ENCODE data around the gene ELOF1. TPM values are rescaled to one million over a fixed set of nuclear protein-coding genes. Genes with fewer than 3 reads are reported as not detected.

The ELOF1 gene
- total RNA-seq (2022; extraction: Qiagen RNA extraction) = 97.7 to 116 TPM (median 103 TPM) in 5 replicates

DNA sequence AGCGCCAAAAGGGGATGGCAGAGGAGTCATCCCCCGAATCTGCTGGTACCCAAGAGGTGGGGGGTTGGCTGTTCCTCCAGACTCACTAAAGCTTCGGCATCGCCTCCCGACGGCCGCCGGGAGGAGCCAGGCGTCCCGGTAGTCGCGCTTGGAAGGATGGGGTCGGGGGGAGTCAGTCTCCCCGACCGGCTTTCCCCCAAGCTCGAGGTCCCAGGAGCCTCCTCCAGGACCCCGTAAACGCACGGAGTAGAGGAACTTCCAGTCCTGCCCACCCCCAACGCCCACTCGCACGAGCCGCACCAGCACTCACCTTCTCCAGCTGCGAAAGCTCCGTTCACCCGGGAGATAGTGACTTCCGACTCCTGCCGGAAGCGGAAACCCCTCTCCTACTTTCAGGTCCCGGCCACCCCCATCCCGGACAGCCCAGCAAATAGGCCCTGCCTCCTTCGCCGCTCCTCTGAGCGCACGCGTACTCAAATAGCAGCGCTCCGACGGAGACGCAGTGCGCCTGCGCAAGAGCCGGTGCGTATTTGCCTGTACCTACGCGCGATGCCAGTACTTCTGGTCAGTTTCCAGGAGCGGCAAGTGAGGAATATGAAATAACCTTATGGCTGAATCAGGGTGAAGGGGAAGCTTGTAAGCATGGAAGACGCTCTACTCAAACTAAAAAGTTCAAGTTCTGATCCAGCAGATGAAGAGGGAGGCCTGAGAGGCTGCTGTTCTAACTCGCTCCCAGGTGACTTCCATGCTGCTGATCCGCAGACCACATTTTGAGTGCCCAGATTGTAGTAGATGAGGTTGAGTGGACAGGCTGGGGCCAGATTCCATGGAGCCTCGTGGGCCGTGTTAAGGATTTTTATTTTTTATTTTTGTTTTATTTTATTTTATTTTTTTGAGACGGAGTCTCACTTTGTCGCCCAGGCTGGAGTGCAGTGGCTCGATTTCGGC is at the start of gene ELOF1:
Gene ELOF1 (minus strand): TSS at position 350 of the 948 bp plus-strand sequence. CDS start 4,883 bp downstream, outside the sequence.

DNA sequence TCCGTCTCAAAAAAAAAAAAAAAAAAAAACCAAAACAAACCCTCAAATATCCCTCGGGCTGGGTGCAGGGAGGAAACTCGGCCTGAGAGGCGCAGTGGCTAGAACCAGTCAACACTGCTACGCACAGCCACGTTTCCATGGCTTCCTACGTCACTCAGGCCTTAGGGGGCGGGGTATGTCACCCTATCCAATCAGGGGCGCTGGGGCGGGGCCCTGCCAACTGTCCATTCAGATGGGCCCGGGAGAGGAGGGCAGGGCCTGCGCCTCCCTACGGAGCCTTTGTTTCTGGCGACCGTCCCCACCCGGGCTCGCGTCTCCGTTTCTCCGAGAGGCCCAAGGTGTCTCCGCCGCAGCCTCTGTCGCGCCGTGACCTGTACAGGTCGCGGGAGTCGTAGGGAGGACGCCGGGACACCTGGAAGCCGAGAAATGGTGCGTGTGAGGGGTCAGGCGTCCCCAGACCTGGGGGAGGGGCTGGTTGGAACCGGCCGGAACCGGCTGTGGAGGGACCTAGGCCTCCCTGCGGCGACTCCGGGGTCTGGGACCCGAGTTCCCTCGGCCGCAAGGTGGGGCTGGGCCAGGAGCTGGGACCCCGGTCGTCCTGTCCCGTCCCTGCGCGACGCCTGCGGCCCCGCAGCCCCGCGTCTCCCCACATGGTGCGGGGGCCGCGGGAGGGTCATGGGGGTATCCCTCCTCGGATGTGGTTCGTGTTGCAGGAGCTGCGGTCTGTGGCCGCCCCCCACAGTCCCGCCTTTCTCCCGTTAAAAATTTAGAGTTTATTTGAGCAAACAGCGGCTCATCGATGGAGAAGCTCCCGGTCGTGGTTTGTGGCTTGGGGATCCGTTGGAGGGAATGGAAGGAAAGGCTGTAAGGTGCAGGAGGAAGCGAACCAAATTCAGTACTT is 38.4 kb upstream of the ELOF1 start, which contains the start of gene ZNF627:
Gene ZNF627 (plus strand): TSS at position 282 of the 901 bp plus-strand sequence. CDS start 145 bp downstream, at position 427.

DNA sequence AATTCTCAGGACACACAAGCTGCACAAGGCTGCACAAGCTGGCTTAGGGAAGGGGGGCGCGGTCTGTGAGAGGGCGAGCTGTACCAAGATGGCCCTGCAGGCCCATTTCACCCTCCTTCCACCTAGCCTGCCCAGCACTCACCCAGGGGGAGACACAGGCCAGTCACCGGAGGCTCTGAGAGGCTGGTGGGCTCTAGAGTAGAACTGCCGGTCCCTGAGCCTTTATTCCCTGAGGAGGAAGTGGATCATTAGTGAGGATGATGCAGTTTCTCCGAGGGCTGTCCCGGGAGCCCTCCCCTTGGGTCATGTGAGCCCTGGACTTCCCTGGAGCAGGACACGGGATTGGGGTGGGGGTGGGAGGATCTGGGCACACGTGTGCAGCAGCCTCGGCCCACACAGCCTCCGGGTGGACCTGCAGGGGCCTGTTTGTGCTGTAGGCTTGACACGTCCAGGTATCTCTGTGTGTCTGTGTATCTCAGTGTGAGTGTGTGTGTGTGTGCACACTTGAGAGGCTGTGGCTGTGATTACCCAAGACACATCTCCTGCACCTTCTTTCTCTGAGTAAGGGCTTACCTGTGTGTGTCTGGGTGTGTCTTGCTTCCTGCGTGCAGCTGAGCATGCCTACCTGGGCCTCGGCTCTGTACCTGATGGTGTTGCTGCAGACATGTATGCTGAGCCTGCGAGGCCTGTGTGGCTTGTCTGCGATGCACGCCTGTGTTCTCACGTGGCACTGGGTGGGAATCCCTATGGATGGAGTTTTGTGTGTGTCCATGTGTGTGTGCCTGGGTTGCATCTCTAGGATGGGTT is 18.6 kb upstream of the ELOF1 start, which contains the start of gene ACP5:
Gene ACP5 (minus strand): TSS at position 195 of the 807 bp plus-strand sequence. CDS start 328 bp downstream, outside the sequence.

DNA sequence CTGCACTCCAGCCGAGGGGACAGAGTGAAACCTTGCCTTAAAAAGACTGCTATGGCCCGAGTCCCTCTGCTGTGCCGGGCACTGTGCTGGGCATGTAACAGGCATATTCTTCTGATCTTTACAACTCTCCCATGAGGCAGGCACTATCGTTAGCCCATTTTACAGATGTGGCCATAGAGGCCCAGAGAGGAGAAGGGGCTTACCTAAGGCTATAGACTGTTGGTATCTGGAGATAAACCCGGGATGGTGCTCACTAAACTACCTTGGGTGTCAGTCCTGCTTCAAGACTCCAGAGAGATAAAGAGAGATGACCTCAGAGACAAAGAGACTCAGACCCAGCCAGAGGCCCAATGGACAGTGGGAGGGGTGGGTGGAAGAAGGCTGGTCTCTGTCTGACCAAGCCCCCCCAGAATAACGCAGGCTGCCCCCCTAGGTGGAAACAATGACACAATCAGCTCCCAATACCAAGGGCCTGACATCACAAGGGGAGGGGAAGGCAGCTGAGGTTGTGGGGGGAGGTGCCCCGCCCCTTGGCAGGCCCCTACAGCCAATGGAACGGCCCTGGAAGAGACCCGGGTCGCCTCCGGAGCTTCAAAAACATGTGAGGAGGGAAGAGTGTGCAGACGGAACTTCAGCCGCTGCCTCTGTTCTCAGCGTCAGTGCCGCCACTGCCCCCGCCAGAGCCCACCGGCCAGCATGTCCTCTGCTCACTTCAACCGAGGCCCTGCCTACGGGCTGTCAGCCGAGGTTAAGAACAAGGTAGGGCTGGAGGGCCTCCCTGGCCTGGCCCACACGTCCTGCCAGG is 20.6 kb downstream of the ELOF1 start, which contains the start of gene CNN1:
Gene CNN1 (plus strand): TSS at position 620 of the 805 bp plus-strand sequence. CDS start 77 bp downstream, at position 697.

DNA sequence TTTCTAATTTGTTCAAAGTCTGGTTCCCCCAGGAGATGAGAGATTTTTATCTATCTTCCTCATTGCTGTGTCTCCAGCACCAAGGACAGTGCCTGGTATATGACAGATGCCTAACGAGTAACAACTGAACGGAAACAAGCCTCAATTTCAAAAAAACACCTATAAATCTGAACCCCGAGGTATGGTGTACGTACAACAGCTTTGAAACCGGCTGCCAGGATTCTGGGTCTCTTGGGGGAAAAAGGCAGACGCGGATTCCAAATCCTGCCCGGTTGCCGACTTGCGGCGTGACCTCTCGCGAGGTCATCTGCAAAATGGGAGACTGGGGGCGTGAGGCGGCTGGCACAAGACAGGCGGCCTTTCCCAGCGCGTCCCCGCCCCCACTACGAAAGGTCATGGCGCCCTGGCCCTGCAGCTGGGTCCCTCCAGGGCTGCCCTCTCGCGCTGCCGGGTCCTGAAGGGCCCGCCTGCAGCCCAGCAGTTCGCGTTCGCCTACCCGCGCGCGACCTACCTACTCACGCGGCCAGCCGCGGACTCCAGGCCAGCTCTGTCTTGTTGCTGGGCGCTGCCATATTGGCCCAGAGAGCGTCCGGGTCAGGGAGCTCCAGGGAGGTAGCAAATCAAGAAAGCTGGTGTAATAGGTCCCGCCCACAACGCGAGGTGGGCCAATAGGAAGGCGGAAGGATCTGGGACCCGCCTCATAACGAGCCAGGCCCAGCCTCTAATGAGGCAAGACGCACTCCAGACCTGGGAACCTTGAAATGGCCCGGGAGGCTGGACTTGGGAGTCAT is 30.3 kb downstream of the ELOF1 start, which contains the start of gene ECSIT:
Gene ECSIT (minus strand): TSS at position 584 of the 791 bp plus-strand sequence. CDS start 9,964 bp downstream, outside the sequence.

DNA sequence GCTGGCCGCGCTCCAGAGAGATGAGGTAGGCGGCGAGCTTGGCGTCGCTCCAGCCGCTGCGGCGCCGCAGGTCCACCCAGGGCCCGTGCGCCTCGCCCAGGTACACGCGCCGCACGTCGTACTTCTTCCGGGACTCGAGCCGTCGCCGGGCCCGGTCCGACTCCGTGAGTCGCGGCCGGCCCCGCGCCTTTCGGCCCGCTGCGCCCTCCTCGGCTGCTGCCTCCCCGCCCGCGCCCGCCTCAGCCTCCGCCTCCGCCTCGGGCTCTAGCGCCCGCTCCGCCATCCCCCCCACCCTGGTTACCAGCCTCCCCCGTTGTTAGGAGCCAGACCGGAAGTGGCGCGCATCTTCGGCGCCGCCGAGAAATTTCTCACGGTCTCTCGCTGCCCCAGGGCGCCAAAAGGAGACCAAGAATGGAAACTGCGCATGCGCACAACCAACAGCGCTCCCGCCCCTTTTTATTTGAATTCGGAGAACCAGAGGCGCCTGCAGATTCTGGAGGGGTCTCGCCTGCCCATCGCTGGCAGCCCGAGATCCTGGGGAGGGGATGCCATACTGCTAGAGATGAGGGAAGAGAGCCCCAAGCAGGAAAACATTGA is 53.4 kb downstream of the ELOF1 start, which contains the start of gene ZNF653:
Gene ZNF653 (minus strand): TSS at position 336 of the 597 bp plus-strand sequence. CDS start 53 bp downstream, at position 283.

Other genes with a start within 250 kb of the ELOF1 start
- gene RAB3D, start 219.6 kb downstream of the ELOF1 start, total RNA-seq (2022; extraction: Qiagen RNA extraction) = 4.3 to 6.0 TPM (median 5.4 TPM) in 5 replicates
- gene TMEM205, start 213.0 kb downstream of the ELOF1 start, total RNA-seq (2022; extraction: Qiagen RNA extraction) = 95.8 to 123 TPM (median 104 TPM) in 5 replicates
- 4.0 to 4.7 TPM (median 4.3 TPM) in 5 replicates for gene CCDC159, start 212.7 kb downstream of the ELOF1 start, total RNA-seq (2022; extraction: Qiagen RNA extraction)
- 8.1 to 10.0 TPM (median 9.3 TPM) in 5 replicates for gene PLPPR2, start 203.8 kb downstream of the ELOF1 start, total RNA-seq (2022; extraction: Qiagen RNA extraction)
- gene SWSAP1, start 184.6 kb downstream of the ELOF1 start, total RNA-seq (2022; extraction: Qiagen RNA extraction) = 1.6 to 2.2 TPM (median 1.8 TPM) in 5 replicates
- 2.9 to 4.3 TPM (median 4.0 TPM) in 5 replicates for gene EPOR, start 174.9 kb downstream of the ELOF1 start, total RNA-seq (2022; extraction: Qiagen RNA extraction)
- gene RGL3, start 139.9 kb downstream of the ELOF1 start, total RNA-seq (2022; extraction: Qiagen RNA extraction) = 0.98 to 1.8 TPM (median 1.5 TPM) in 5 replicates
- gene ODAD3, start 124.1 kb downstream of the ELOF1 start, total RNA-seq (2022; extraction: Qiagen RNA extraction) = 0.92 to 1.9 TPM (median 1.4 TPM) in 5 replicates
- gene PRKCSH, start 123.6 kb downstream of the ELOF1 start, total RNA-seq (2022; extraction: Qiagen RNA extraction) = 228 to 275 TPM (median 269 TPM) in 5 replicates
- gene ELAVL3, start 78.2 kb downstream of the ELOF1 start, total RNA-seq (2022; extraction: Qiagen RNA extraction) = 0.02 to 0.26 TPM (median 0.15 TPM) in 5 replicates
- 2.4 to 5.6 TPM (median 4.3 TPM) in 5 replicates for gene ZNF653, start 53.4 kb downstream of the ELOF1 start, total RNA-seq (2022; extraction: Qiagen RNA extraction)
- 25.7 to 33.5 TPM (median 29.7 TPM) in 5 replicates for gene ECSIT, start 30.1 kb downstream of the ELOF1 start, total RNA-seq (2022; extraction: Qiagen RNA extraction)
- 0.26 to 0.66 TPM (median 0.45 TPM) in 5 replicates for gene CNN1, start 20.4 kb downstream of the ELOF1 start, total RNA-seq (2022; extraction: Qiagen RNA extraction)
- gene ACP5, start 18.4 kb upstream of the ELOF1 start, total RNA-seq (2022; extraction: Qiagen RNA extraction) = 0.11 to 0.41 TPM (median 0.25 TPM) in 5 replicates
- gene ZNF627, start 38.3 kb upstream of the ELOF1 start, total RNA-seq (2022; extraction: Qiagen RNA extraction) = 2.7 to 4.0 TPM (median 3.5 TPM) in 5 replicates
- gene ZNF823, start 179.7 kb upstream of the ELOF1 start, total RNA-seq (2022; extraction: Qiagen RNA extraction) = 2.1 to 3.2 TPM (median 2.4 TPM) in 5 replicates
- gene ZNF441, start 207.8 kb upstream of the ELOF1 start, total RNA-seq (2022; extraction: Qiagen RNA extraction) = 0.01 TPM in 1 of 5 replicates, not detected in the others
- gene ZNF491, start 239.3 kb upstream of the ELOF1 start, total RNA-seq (2022; extraction: Qiagen RNA extraction) = not detected in 5 replicates

Measured in A549 treated with dexamethasone at 1 μM for 4 hours (cell line).